LNCaP clone FGC (cell line): ENCODE measurements around the gene PXMP2.

Experiments
- DNase-seq: peaks from one replicate; pipeline ENCODE4 v3.0.0-alpha.2; 2011; ENCODE audit warnings: low read depth
- H3K4me3 ChIP-seq: 2 replicates; pipeline ENCODE4 v1.5.1; 2011; ENCODE audit warnings: mild to moderate bottlenecking, low read depth, low read length, control low read depth
- CTCF ChIP-seq: IDR thresholded peaks from 2 replicates; pipeline ENCODE4 v1.5.1; 2012; ENCODE audit warnings: mild to moderate bottlenecking; ENCODE audit not compliant: control insufficient read depth, insufficient read depth; ENCODE audit errors: extremely low read depth

Gene PXMP2

GRCh38 chr12:132668191-132669088 lies 18.9 kb upstream of the PXMP2 start:
- no peak for TF ChIP-seq CTCF
- DNase-seq: no peak
- H3K4me3 ChIP-seq: no peak overlapping the region

GRCh38 chr12:132669166-132669879 lies 18.1 kb upstream of the PXMP2 start:
- TF ChIP-seq CTCF: no peak
- H3K4me3 ChIP-seq: no peak overlapping the region
- DNase-seq: no peak

GRCh38 chr12:132672116-132672515 lies 15.3 kb upstream of the PXMP2 start:
- no peak for TF ChIP-seq CTCF
- no peak overlapping the region for H3K4me3 ChIP-seq
- no peak for DNase-seq

GRCh38 chr12:132672678-132673077 lies 14.7 kb upstream of the PXMP2 start:
- no peak for TF ChIP-seq CTCF
- no peak overlapping the region for H3K4me3 ChIP-seq
- no peak for DNase-seq

- no peak for DNase-seq
- H3K4me3 ChIP-seq: no peak overlapping the region
- no peak for TF ChIP-seq CTCF
Observed at GRCh38 chr12:132673288-132674179, 13.9 kb upstream of the PXMP2 start.

- DNase-seq: no peak
- TF ChIP-seq CTCF: no peak
Observed at GRCh38 chr12:132674561-132674960, 12.8 kb upstream of the PXMP2 start.

More at GRCh38 chr12:132674561-132674960, 12.8 kb upstream of the PXMP2 start:
- no peak overlapping the region for H3K4me3 ChIP-seq
